ENCODE data around the gene SSBP2. TPM values are rescaled to one million over a fixed set of nuclear protein-coding genes. Genes with fewer than 3 reads are reported as not detected.

Gene SSBP2
- total RNA-seq, 1 experiment from 2014 or later = 5.2 TPM

DNA sequence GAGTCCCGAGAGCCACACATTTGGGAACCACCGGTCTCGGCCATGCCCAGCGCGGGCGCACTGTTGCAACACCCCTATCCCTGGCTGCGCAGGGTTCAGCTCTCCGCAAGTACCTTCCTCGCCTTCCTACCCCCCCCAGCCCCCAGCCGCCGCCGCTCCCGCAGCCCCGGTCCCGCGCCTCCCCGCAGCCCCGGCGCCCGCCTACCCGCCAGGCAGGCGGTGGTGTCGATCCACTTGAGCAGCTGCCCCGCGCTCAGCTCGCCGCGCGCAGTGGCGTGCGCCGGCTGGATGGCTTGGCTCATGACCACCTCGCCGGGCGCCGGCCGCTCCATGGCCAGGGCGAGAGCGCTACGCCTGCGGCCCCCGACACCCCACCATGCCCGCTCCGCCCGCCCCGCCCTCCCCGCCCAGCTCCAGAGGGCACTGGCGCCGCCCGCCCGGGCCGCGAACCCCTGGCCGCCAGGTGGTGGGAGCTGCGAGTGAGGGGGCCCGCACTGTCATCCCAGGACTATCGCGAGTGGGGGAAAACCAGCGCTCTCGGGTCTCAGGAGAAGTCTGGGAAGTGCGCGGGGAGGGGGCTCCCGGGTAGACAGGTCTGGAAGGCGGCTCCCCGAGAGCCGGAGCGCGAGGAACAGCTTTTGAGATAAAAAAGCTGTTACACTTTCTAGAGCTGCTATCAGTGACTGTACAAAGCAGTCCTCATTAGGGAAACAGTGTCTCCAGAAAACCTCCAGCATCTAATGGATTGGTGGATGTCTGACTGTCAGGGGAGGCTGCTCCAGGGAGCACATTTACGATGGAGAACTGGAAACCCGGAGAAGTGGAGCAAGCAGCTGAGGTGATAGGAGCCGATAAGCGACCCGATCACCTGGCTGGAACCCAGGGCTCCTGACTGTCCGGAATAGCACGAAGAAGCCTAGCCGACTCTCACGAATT, 356.8 kb downstream of the SSBP2 start, which contains the start of gene ACOT12:
TSS of gene ACOT12 (minus strand) at position 352 of the 936 bp plus-strand sequence. CDS start at position 332, 20 bp downstream.
- no peak within 1 kb of the TSS for H3K4me3 ChIP-seq (replicated peaks in 1 of 2; ENCODE audit: low read depth in 1 of 2, low read length in 2 of 2)
- peaks cover 0 to 8% of the 10 kb centered on the region in 2 experiments; a peak in 1 of 4 replicates for H3K9me3 ChIP-seq (ENCODE audit: control insufficient read depth in 1 of 2, insufficient read depth in 1 of 2, low read depth in 1 of 2, low read length in 2 of 2)
- ChIA-PET RAD21 (ENCODE audit: low non-redundant PET in 1 of 2, low total read pairs in 2 of 2, uncharacterized antibody in 2 of 2, unreplicated experiment in 2 of 2) (no interaction called here), POLR2A (no interaction called here), CTCF (no interaction called here)
- H3K9ac ChIP-seq (ENCODE audit: low read length) = no peak within 1 kb of the TSS
- H3K27ac ChIP-seq (ENCODE audit: low read depth, low read length) = no peak within 1 kb of the TSS
- no peak within 1 kb of the TSS for H2AFZ ChIP-seq (ENCODE audit: low read depth, low read length, poor library complexity, severe bottlenecking)
- no peaks in the 10 kb centered on the region for H3K36me3 ChIP-seq (ENCODE audit: control insufficient read depth in 1 of 2, insufficient read depth in 2 of 2, low read length in 2 of 2)
- intact Hi-C loops (cut with micrococcal nuclease) = no loop called here
- BruUV-seq (replicated peaks) = no TSS peak
- ATAC-seq (no peak), DNase-seq (ENCODE audit: low read depth, low spot score) (no peak)
- no peaks in the 10 kb centered on the region for H3K79me2 ChIP-seq (ENCODE audit: insufficient read depth, low read length)
- no peaks in the 10 kb centered on the region for H3K9me2 ChIP-seq (ENCODE audit: insufficient read depth)
- no peaks in the 10 kb centered on the region for H4K20me1 ChIP-seq (ENCODE audit: insufficient read depth)
- H3K4me1 ChIP-seq (ENCODE audit: control insufficient read depth in 1 of 2, insufficient read depth in 2 of 2, low read length in 2 of 2) = no peaks in the 10 kb centered on the region
- TF ChIP-seq FOSL1 (IDR thresholded peaks at IDR 0.05; ENCODE audit: low read depth) (no peak), EZH2 (IDR thresholded peaks at IDR 0.05) (no peak), SIN3A (IDR thresholded peaks at IDR 0.05; ENCODE audit: low read depth) (no peak), ZNF274 (IDR thresholded peaks at IDR 0.05; ENCODE audit: low read depth, low read length) (no peak), ELF1 (IDR thresholded peaks at IDR 0.05; ENCODE audit: borderline replicate concordance, low read depth) (no peak), POLR2AphosphoS5 (IDR thresholded peaks at IDR 0.05; ENCODE audit: low read depth, low read length) (no peak), TCF7L2 (IDR thresholded peaks at IDR 0.05; ENCODE audit: borderline replicate concordance, extremely low read depth, insufficient read depth, insufficient read length) (no peak), EGR1 (IDR thresholded peaks at IDR 0.05; ENCODE audit: low read depth) (no peak), CBX3 (IDR thresholded peaks at IDR 0.05; ENCODE audit: low read depth) (no peak), SRF (IDR thresholded peaks at IDR 0.05; ENCODE audit: low read depth) (no peak), POLR2A (IDR thresholded peaks at IDR 0.05; ENCODE audit: borderline replicate concordance, extremely low read depth, insufficient read depth, insufficient read length) (no peak), RAD21 (IDR thresholded peaks at IDR 0.05; ENCODE audit: low read depth) (no peak), YY1 (IDR thresholded peaks at IDR 0.05; ENCODE audit: extremely low read depth, insufficient replicate concordance, low read depth, low read length) (no peak), ZFX (IDR thresholded peaks at IDR 0.05) (no peak)
- TF ChIP-seq, protein P1, sequence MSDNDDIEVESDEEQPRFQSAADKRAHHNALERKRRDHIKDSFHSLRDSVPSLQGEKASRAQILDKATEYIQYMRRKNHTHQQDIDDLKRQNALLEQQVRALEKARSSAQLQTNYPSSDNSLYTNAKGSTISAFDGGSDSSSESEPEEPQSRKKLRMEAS (IDR thresholded peaks at IDR 0.05) = no peak
- TF ChIP-seq, protein P2, sequence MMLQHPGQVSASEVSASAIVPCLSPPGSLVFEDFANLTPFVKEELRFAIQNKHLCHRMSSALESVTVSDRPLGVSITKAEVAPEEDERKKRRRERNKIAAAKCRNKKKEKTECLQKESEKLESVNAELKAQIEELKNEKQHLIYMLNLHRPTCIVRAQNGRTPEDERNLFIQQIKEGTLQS (IDR thresholded peaks at IDR 0.05) = no peak
- H3K27me3 ChIP-seq (ENCODE audit: insufficient read depth, low read length) = no peaks in the 10 kb centered on the region
- no peak within 1 kb of the TSS for H3K4me2 ChIP-seq (ENCODE audit: low read length)

Measured in HCT116 (cell line).